ENCODE results near the gene RHBDL1. TPM values are rescaled to one million over a fixed set of nuclear protein-coding genes. Genes with fewer than 3 reads are reported as not detected.

RHBDL1 gene
- total and polyA plus RNA-seq, 9 of the 15 experiments (the other 6 are each of a cell fraction or from before 2014, with no cell fraction given) = 0.03 to 5.6 (median 1.3) TPM; not detected in 1

DNA sequence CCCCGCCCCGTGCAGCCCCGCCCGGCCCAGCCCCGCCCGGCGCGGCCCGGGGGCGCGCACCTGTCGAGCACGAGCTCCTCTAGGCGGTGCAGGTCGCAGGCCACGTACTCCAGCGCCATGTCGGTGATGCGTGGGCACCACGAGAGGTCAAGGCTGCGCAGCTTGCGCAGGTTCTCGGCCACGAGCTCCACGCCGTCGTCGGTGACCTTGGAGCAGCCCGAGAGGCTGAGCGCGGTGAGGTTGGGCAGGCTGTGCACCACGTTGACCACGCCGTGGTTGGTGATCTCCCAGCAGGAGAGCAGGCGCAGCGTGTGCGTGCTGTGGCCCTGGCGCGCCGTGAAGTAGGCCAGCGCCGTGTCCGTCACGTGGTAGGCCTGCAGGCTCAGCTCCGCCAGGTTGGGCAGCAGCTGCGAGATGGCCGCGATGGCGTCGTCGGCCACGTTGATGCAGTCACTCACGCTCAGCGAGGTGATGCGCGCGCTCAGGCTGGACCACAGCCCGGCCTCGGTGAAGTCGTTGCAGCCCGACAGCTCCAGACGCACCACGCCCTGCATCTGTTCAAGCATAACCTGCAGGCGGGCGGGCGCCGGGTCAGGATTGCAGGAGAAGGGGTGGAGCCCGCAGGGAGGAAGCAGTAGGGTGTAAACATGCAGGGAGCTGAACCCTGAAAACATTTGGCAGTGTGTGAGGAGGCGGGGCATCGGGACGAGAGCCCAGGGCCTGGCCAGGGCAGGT is 20.1 kb downstream of the RHBDL1 start (continued):
- TF ChIP-seq, protein P1, sequence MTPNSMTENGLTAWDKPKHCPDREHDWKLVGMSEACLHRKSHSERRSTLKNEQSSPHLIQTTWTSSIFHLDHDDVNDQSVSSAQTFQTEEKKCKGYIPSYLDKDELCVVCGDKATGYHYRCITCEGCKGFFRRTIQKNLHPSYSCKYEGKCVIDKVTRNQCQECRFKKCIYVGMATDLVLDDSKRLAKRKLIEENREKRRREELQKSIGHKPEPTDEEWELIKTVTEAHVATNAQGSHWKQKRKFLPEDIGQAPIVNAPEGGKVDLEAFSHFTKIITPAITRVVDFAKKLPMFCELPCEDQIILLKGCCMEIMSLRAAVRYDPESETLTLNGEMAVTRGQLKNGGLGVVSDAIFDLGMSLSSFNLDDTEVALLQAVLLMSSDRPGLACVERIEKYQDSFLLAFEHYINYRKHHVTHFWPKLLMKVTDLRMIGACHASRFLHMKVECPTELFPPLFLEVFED (CRISPR knock-in tag; conservative IDR thresholded peaks at IDR 0.05) = no peak
- no peak for TF ChIP-seq ZNF175 (CRISPR knock-in tag; IDR thresholded peaks at IDR 0.05; ENCODE audit: low read depth)
- TF ChIP-seq SIN3B (IDR thresholded peaks at IDR 0.05; ENCODE audit: low read depth) = peak; percentile 30; the same call in 1 of the 2 replicates
- TF ChIP-seq TGIF2 (CRISPR knock-in tag; IDR thresholded peaks at IDR 0.05) = no peak
- TF ChIP-seq CBX1 (IDR thresholded peaks at IDR 0.05; ENCODE audit: low read depth) = 0 out of 2 replicates have a peak, but pooled peaks have one; percentile 36
- TF ChIP-seq, protein P2, sequence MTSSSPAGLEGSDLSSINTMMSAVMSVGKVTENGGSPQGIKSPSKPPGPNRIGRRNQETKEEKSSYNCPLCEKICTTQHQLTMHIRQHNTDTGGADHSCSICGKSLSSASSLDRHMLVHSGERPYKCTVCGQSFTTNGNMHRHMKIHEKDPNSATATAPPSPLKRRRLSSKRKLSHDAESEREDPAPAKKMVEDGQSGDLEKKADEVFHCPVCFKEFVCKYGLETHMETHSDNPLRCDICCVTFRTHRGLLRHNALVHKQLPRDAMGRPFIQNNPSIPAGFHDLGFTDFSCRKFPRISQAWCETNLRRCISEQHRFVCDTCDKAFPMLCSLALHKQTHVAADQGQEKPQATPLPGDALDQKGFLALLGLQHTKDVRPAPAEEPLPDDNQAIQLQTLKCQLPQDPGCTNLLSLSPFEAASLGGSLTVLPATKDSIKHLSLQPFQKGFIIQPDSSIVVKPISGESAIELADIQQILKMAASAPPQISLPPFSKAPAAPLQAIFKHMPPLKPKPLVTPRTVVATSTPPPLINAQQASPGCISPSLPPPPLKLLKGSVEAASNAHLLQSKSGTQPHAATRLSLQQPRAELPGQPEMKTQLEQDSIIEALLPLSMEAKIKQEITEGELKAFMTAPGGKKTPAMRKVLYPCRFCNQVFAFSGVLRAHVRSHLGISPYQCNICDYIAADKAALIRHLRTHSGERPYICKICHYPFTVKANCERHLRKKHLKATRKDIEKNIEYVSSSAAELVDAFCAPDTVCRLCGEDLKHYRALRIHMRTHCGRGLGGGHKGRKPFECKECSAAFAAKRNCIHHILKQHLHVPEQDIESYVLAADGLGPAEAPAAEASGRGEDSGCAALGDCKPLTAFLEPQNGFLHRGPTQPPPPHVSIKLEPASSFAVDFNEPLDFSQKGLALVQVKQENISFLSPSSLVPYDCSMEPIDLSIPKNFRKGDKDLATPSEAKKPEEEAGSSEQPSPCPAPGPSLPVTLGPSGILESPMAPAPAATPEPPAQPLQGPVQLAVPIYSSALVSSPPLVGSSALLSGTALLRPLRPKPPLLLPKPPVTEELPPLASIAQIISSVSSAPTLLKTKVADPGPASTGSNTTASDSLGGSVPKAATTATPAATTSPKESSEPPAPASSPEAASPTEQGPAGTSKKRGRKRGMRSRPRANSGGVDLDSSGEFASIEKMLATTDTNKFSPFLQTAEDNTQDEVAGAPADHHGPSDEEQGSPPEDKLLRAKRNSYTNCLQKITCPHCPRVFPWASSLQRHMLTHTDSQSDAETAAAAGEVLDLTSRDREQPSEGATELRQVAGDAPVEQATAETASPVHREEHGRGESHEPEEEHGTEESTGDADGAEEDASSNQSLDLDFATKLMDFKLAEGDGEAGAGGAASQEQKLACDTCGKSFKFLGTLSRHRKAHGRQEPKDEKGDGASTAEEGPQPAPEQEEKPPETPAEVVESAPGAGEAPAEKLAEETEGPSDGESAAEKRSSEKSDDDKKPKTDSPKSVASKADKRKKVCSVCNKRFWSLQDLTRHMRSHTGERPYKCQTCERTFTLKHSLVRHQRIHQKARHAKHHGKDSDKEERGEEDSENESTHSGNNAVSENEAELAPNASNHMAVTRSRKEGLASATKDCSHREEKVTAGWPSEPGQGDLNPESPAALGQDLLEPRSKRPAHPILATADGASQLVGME (CRISPR knock-in tag; IDR thresholded peaks at IDR 0.05) = no peak
- TF ChIP-seq, protein P3, sequence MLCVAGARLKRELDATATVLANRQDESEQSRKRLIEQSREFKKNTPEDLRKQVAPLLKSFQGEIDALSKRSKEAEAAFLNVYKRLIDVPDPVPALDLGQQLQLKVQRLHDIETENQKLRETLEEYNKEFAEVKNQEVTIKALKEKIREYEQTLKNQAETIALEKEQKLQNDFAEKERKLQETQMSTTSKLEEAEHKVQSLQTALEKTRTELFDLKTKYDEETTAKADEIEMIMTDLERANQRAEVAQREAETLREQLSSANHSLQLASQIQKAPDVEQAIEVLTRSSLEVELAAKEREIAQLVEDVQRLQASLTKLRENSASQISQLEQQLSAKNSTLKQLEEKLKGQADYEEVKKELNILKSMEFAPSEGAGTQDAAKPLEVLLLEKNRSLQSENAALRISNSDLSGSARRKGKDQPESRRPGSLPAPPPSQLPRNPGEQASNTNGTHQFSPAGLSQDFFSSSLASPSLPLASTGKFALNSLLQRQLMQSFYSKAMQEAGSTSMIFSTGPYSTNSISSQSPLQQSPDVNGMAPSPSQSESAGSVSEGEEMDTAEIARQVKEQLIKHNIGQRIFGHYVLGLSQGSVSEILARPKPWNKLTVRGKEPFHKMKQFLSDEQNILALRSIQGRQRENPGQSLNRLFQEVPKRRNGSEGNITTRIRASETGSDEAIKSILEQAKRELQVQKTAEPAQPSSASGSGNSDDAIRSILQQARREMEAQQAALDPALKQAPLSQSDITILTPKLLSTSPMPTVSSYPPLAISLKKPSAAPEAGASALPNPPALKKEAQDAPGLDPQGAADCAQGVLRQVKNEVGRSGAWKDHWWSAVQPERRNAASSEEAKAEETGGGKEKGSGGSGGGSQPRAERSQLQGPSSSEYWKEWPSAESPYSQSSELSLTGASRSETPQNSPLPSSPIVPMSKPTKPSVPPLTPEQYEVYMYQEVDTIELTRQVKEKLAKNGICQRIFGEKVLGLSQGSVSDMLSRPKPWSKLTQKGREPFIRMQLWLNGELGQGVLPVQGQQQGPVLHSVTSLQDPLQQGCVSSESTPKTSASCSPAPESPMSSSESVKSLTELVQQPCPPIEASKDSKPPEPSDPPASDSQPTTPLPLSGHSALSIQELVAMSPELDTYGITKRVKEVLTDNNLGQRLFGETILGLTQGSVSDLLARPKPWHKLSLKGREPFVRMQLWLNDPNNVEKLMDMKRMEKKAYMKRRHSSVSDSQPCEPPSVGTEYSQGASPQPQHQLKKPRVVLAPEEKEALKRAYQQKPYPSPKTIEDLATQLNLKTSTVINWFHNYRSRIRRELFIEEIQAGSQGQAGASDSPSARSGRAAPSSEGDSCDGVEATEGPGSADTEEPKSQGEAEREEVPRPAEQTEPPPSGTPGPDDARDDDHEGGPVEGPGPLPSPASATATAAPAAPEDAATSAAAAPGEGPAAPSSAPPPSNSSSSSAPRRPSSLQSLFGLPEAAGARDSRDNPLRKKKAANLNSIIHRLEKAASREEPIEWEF (CRISPR knock-in tag; IDR thresholded peaks at IDR 0.05) = no peak
- no peak for TF ChIP-seq MBD2 (IDR thresholded peaks at IDR 0.05; ENCODE audit: borderline replicate concordance, low read depth)
- TF ChIP-seq, protein P4, sequence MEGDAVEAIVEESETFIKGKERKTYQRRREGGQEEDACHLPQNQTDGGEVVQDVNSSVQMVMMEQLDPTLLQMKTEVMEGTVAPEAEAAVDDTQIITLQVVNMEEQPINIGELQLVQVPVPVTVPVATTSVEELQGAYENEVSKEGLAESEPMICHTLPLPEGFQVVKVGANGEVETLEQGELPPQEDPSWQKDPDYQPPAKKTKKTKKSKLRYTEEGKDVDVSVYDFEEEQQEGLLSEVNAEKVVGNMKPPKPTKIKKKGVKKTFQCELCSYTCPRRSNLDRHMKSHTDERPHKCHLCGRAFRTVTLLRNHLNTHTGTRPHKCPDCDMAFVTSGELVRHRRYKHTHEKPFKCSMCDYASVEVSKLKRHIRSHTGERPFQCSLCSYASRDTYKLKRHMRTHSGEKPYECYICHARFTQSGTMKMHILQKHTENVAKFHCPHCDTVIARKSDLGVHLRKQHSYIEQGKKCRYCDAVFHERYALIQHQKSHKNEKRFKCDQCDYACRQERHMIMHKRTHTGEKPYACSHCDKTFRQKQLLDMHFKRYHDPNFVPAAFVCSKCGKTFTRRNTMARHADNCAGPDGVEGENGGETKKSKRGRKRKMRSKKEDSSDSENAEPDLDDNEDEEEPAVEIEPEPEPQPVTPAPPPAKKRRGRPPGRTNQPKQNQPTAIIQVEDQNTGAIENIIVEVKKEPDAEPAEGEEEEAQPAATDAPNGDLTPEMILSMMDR (IDR thresholded peaks at IDR 0.05 in 2 of 3, conservative IDR thresholded peaks at IDR 0.05 in 1 of 3; ENCODE audit: insufficient read depth in 2 of 3, low read depth in 1 of 3, low read length in 3 of 3) = no peak
- no peak for TF ChIP-seq CREBBP (IDR thresholded peaks at IDR 0.05; ENCODE audit: low read depth, low read length)

Measured in K562 (cell line).